ENCODE results near the gene OR52I1.

OR52I1 gene

GRCh38 chr11:4581443-4581842 lies 12.4 kb upstream of the OR52I1 start, which contains the start of gene OR52I2:
TSS of gene OR52I2 (plus strand) at chr11:4581743.
- in situ Hi-C loops (cut with HindIII; ENCODE audit: low sequenced_read_pairs), result no loop called here
- TF ChIP-seq CTCF (IDR thresholded peaks at IDR 0.05; ENCODE audit: low read depth, low read length, missing control alignments), result no peak
- H3K4me3 ChIP-seq (ENCODE audit: low read depth, low read length), result no peak within 1 kb of the TSS
- no peak for DNase-seq (ENCODE audit: low read depth)

- in situ Hi-C loops (cut with HindIII; ENCODE audit: low sequenced_read_pairs), result no loop called here
- no peak for TF ChIP-seq CTCF (IDR thresholded peaks at IDR 0.05; ENCODE audit: low read depth, low read length, missing control alignments)
- no peak overlapping the region for H3K4me3 ChIP-seq (ENCODE audit: low read depth, low read length)
- DNase-seq (ENCODE audit: low read depth), result no peak
These were observed 4.8 kb upstream of the OR52I1 start for GRCh38 chr11:4589017-4589416.

GRCh38 chr11:4605057-4605456 lies 11.2 kb downstream of the OR52I1 start:
- no peak for DNase-seq (ENCODE audit: low read depth)
- no peak overlapping the region for H3K4me3 ChIP-seq (ENCODE audit: low read depth, low read length)
- in situ Hi-C loops (cut with HindIII; ENCODE audit: low sequenced_read_pairs), result no loop called here
- no peak for TF ChIP-seq CTCF (IDR thresholded peaks at IDR 0.05; ENCODE audit: low read depth, low read length, missing control alignments)

GRCh38 chr11:4606231-4607015 lies 12.6 kb downstream of the OR52I1 start:
- DNase-seq (ENCODE audit: low read depth), result peak; percentile 5
- H3K4me3 ChIP-seq (ENCODE audit: low read depth, low read length), result peak overlapping the region; percentile 69
- in situ Hi-C loops (cut with HindIII; ENCODE audit: low sequenced_read_pairs), result no loop called here
- no peak for TF ChIP-seq CTCF (IDR thresholded peaks at IDR 0.05; ENCODE audit: low read depth, low read length, missing control alignments)

- no peak for DNase-seq (ENCODE audit: low read depth)
- in situ Hi-C loops (cut with HindIII; ENCODE audit: low sequenced_read_pairs), result no loop called here
- no peak for TF ChIP-seq CTCF (IDR thresholded peaks at IDR 0.05; ENCODE audit: low read depth, low read length, missing control alignments)
- peak overlapping the region; percentile 69 for H3K4me3 ChIP-seq (ENCODE audit: low read depth, low read length)
These were observed 13.3 kb downstream of the OR52I1 start for GRCh38 chr11:4607096-4607495.

- H3K4me3 ChIP-seq (ENCODE audit: low read depth, low read length), result peak within 1 kb of the TSS; percentile 69
- in situ Hi-C loops (cut with HindIII; ENCODE audit: low sequenced_read_pairs), result no loop called here
- no peak for TF ChIP-seq CTCF (IDR thresholded peaks at IDR 0.05; ENCODE audit: low read depth, low read length, missing control alignments)
- DNase-seq (ENCODE audit: low read depth), result peak; percentile 90
These were observed 14.2 kb downstream of the OR52I1 start, which contains the start of gene TRIM68 for GRCh38 chr11:4607781-4608666. TSS of gene TRIM68 (minus strand) at chr11:4608231. CDS start at chr11:4605504, 2,727 bp downstream.
